ENCODE results near the gene UBC.
"Not testable (repeated sequence)": the region's sequence is repeated elsewhere in the genome, so short reads cannot be mapped to it uniquely, and the experiment has no call there.

The UBC gene

GRCh38 chr12:124883263-124884130, 31.0 kb downstream of the UBC start:
- DNase-seq, result no peak

DNA sequence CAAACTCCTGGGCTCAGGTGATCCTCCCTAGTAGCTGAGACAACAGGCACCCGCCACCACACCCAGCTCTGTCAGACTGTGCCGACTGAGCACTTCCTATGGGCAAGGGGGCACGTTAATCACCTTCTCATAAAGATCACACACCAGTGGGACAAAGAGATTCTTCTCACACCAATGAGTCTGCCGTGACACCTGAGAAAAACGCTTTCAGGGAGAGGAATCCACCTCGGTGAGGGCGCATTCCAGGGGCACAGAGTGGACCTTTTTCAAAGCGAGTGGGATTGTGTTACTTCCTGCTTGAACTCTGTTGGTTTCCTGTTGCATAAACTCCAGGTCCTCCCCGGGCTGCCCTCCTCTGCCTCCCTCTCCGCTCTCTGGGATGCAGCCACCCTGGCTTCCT, 33.3 kb downstream of the UBC start:
- no peak for DNase-seq

- not testable (repeated sequence) for DNase-seq
Measured at GRCh38 chr12:124880335-124880734, 34.1 kb downstream of the UBC start.

- no peak for DNase-seq
Measured at GRCh38 chr12:124878795-124879516, 35.5 kb downstream of the UBC start.

DNA sequence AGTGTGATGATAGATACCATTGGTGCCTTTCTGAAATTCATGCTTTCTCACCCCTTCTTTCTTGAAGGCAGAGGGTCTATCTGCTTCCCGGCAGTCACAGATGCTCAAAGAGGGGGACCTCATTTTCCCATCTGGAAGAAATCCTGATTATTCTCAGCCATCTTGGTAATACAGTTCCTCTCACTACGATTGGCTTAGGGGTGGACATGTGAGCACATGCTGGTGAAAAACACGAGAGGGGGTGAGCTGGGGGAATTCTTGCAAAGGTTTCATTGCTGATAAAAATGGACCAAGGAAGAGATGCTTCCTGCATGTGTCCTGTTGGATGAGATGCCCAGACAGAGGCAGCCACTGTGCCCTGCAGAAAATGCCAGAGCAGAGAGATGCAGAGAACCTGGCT, 37.0 kb downstream of the UBC start:
- no peak for DNase-seq

DNA sequence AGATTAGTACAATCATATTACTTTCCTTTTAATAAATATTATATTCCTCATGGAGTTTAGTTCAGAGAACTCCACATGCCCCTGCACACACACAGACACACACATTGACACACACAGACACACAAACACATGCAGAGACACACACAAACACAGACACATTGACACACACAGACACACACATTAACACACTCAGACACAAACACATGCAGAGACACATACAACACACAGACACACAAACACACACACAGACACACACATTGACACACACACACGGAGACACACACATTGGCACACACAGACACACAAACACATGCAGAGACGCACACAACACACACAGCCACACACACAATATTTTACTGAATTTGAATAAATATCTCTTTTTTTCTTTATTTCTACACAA, 38.3 kb downstream of the UBC start:
- no peak for DNase-seq

GRCh38 chr12:124875803-124876132, 38.7 kb downstream of the UBC start:
- no peak for DNase-seq

GRCh38 chr12:124874988-124875802, 39.3 kb downstream of the UBC start:
- DNase-seq, result no peak

DNA sequence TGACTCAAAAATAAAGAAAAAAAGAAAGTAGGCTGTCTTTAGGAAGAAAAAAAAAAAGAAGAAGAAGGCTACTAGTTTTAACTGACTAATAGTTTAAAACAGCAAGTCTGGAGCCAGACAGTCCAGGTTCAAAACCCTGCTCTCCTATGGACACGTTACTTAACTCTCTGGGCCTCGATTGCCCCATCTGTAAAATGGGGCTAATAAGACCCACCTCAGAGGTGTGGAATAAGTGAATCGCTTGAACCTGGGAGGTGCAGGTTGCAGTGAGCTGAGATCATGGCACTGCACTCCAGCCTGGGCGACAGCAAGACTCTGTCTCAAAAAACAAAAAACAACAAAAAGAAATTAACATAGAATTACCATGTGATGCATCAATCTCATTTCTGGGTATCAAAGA, 40.3 kb downstream of the UBC start:
- no peak for DNase-seq

- no peak for DNase-seq
Measured at GRCh38 chr12:124872068-124872719, 42.3 kb downstream of the UBC start.

DNA sequence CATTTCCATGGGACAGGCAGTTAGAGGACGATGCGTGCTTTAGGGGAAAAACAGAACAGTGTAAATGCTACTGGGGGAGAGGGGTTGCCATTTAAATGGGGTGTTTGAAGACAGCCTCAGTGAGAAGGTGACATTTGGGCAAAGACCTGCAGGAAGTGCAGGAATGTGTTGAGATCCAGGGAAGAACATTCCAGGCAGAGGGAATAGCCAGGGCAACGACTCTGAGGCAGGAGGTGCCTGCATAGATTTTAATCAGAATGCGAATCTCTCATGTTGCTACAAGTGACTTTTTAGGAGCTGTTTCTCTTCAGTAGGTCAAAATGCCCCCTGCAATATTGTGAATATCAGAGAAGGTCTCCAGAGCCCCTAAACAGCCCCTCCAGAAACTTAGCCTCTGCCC, 43.2 kb downstream of the UBC start:
- no peak for DNase-seq

DNA sequence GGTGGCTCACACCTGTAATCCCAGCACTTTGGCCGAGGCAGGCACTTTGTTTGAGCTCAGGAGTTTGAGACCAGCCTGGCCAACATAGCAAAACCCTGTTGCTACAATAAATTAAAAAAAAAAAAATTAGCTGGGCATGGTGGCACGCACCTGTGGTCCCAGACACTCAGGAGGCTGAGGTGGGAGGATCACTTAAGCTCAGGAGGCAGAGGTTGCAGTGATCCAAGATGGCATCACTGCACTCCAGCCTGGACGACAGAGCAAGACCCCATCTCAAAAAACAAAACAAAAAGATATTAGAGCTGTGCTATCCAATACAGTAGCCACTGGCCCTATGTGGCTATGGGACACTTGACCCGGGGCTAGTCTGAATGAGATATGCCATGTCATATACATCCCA, 43.9 kb downstream of the UBC start:
- no peak for DNase-seq

DNA sequence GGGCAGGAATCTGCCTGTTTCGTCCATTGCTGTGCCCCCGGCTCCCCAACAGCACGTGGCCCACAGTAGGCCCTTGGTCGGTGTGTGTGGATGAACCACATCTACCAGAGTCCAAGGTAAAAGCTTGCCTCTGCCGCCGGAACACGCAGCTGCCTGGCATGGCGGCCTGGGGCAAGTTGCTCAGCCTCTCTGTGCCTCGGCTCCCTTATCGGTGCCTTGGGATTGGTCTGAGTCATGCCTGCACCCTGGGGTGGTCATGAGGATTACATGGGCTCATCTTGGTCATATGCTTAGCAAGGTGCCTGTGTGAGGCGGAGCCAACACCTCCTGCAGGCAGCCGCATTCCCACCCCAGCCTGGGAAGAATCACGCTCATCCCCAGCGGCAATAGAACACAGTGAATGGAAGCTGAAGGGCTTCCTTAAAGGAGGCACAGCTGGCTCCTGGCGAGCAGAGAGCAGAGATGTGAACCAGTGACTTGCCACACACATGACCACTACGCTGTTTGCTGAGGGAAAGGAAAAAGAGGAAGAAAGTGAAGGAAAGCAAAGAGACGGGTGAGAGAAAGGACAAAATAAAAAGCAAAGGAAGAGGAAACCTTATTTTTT, 45.3 kb downstream of the UBC start:
- DNase-seq, result no peak

- no peak for DNase-seq
Measured at GRCh38 chr12:124868252-124869058, 46.0 kb downstream of the UBC start.

DNA sequence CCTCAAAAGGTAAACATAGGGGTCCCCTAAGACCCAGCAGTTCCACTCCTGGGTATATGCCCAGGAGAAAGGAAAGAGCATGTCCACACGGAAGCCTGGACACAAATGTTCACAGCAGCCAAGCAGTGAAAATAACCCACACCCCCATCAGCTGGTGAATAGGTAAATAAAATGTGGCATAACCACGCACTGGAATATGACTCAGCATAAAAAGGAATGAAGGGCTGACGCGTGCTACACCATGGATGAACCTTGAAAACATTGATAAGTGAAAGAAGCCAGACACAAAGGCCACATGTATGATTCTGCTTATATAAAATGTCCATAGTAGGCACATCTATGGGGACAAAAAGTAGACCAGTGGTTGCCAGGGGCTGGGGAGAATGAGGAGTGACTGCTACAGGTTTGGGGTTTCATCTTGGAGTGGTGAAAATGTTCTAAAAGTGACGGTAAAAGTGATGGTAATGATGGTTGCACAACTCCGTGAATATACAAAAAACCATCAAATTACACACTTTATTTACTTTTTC, 47.0 kb downstream of the UBC start:
- no peak for DNase-seq

GRCh38 chr12:124866883-124867400, 47.5 kb downstream of the UBC start:
- DNase-seq, result no peak

GRCh38 chr12:124866195-124866882, 48.1 kb downstream of the UBC start:
- DNase-seq, result no peak

DNA sequence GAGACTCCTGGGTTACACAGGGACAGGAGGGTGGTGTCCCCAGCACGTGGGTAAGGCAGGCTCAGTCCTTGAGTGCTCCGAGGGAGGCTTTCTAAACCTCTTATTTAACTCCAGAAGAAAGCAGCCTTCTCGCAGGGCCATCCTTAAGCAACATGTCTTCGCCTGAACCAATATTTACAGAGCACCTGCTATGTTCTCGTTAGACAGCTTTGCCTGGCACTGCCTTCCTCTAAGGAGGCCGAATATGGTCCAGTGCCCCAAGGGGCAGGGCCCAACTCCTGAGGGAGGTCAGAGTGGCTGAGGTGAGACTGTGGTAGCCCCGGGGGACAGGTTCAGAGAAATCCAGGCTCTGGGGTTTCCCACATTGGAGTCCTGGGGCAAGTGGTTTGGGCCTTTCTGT, 48.7 kb downstream of the UBC start:
- no peak for DNase-seq

DNA sequence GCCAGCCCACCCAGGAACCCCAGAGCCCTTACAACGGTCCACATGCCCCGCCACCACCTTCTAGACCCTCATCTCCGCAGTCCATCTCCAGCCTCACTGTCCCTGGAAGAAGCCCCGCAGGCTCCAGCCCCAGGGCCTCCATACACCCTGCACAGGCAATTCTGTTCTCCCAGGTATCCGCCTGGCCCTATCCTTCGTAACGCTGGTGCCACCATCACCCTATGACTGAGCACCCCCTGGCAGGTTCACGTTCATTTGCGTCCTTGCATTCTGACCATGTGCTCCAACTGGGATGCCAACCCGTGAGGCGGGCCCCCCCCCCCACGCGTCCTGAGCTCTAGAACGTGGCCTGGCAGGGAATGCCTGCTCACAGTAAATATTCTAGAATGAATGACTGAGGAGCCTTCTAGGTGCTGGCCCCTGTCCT, 50.1 kb downstream of the UBC start:
- no peak for DNase-seq
